ENCODE data around the gene ZCCHC13. TPM values are rescaled to one million over a fixed set of nuclear protein-coding genes. Genes with fewer than 3 reads are reported as not detected.

The ZCCHC13 gene
- total and polyA plus RNA-seq, 9 of the 15 experiments (the other 6 are each of a cell fraction or from before 2014, with no cell fraction given), result not detected

GRCh38 chrX:74274516-74274915, 29.5 kb upstream of the ZCCHC13 start:
- 91% methylated on average over 5 of the region's 5 CpGs for WGBS (ENCODE audit: insufficient coverage, low coverage, missing lambda C conversion rate)
- POLR2A ChIA-PET, result interaction anchor here (1.0 kb wide), 1 partner anchor 9 kb away, joined by 3 read pairs; no protein-coding TSS in a partner anchor

More at GRCh38 chrX:74274516-74274915, 29.5 kb upstream of the ZCCHC13 start:
- Histone ChIP-seq H2AFZ (ENCODE audit: low read depth, low read length) (no peak overlapping the region), H3K27ac (ENCODE audit: extremely low read depth, low read depth, low read length) (no peak overlapping the region), H3K36me3 (ENCODE audit: control insufficient read depth, insufficient read depth, low read length) (peaks cover 67% of the 10 kb centered on the region), H3K4me2 (ENCODE audit: insufficient read depth, low read length) (no peak overlapping the region), H3K4me3 (no peak overlapping the region), H3K9me1 (ENCODE audit: control insufficient read depth, insufficient read depth, low read length) (no peaks in the 10 kb centered on the region), H3K9me3 (replicated peaks; ENCODE audit: control insufficient read depth, insufficient read depth, low read depth, low read length) (no peaks in the 10 kb centered on the region), H4K20me1 (replicated peaks; ENCODE audit: control insufficient read depth, insufficient read depth, low read length) (no peaks in the 10 kb centered on the region), H3K9ac (ENCODE audit: insufficient read depth in 1 of 2, low read depth in 2 of 2, low read length in 2 of 2) (no peak overlapping the region), H3K27me3 (ENCODE audit: control insufficient read depth in 2 of 2, insufficient read depth in 2 of 2, low read length in 2 of 2) (no peaks in the 10 kb centered on the region), H3K4me1 (replicated peaks in 1 of 2; ENCODE audit: control insufficient read depth in 2 of 2, insufficient read depth in 2 of 2, low read length in 2 of 2) (no peaks in the 10 kb centered on the region; a peak in 1 of 5 replicates), H3K79me2 (ENCODE audit: control insufficient read depth, insufficient read depth, low read length) (no peaks in the 10 kb centered on the region)
- intact Hi-C loops (cut with micrococcal nuclease), result no loop called here
- FAIRE-seq (no peak), ATAC-seq (no peak), DNase-seq (ENCODE audit: extremely low read depth in 1 of 4, low spot score in 3 of 4) (no peak)
- TF ChIP-seq BACH1 (tag; IDR thresholded peaks at IDR 0.05), result no peak
- no peak for TF ChIP-seq ARID1B (IDR thresholded peaks at IDR 0.05)
- TF ChIP-seq NKRF (IDR thresholded peaks at IDR 0.05; ENCODE audit: borderline replicate concordance), result no peak
- in situ Hi-C loops (cut with MboI), result no loop called here
- CTCF ChIA-PET (ENCODE audit: low intra/inter-chr PET ratio), result no interaction called here
- BruUV-seq (replicated peaks), result no TSS peak

All from K562 (cell line).